ENCODE data around the gene ARF6. TPM values are rescaled to one million over a fixed set of nuclear protein-coding genes. Genes with fewer than 3 reads are reported as not detected.

Gene ARF6
- total RNA-seq, 1 experiment from 2014 or later, result 88.8 TPM

- Histone ChIP-seq H3K4me2 (ENCODE audit: low read length) (peak overlapping the region; percentile 33; the same call in 1 of the 2 replicates), H3K36me3 (ENCODE audit: control insufficient read depth in 1 of 2, insufficient read depth in 2 of 2, low read length in 2 of 2) (peaks cover 21 to 30% of the 10 kb centered on the region in 2 experiments), H3K9ac (ENCODE audit: low read length) (0 out of 2 replicates have a peak overlapping the region, but pooled peaks have one; percentile 8), H3K9me2 (ENCODE audit: insufficient read depth) (no peaks in the 10 kb centered on the region), H3K4me1 (ENCODE audit: control insufficient read depth in 1 of 2, insufficient read depth in 2 of 2, low read length in 2 of 2) (peaks cover 35 to 81% of the 10 kb centered on the region in 2 experiments), H4K20me1 (ENCODE audit: insufficient read depth) (peaks cover 18% of the 10 kb centered on the region; the same call in 1 of the 2 replicates), H3K79me2 (ENCODE audit: insufficient read depth, low read length) (peaks cover 47% of the 10 kb centered on the region), H3K27ac (ENCODE audit: low read depth, low read length) (no peak overlapping the region), H3K4me3 (replicated peaks in 1 of 2; ENCODE audit: low read depth in 1 of 2, low read length in 2 of 2) (no peak overlapping the region), H3K27me3 (ENCODE audit: insufficient read depth, low read length) (no peaks in the 10 kb centered on the region), H2AFZ (ENCODE audit: low read depth, low read length, poor library complexity, severe bottlenecking) (no peak overlapping the region), H3K9me3 (ENCODE audit: control insufficient read depth in 1 of 2, insufficient read depth in 1 of 2, low read depth in 1 of 2, low read length in 2 of 2) (no peaks in the 10 kb centered on the region)
- no peak for TF ChIP-seq POLR2A (IDR thresholded peaks at IDR 0.05; ENCODE audit: borderline replicate concordance, extremely low read depth, insufficient read depth, insufficient read length)
- TF ChIP-seq CBX3 (IDR thresholded peaks at IDR 0.05; ENCODE audit: low read depth), result no peak
- TF ChIP-seq EGR1 (IDR thresholded peaks at IDR 0.05; ENCODE audit: low read depth), result no peak
- no peak for TF ChIP-seq CTCF (IDR thresholded peaks at IDR 0.05 in 2 of 3, conservative IDR thresholded peaks at IDR 0.05 in 1 of 3; ENCODE audit: borderline replicate concordance in 1 of 3, insufficient read depth in 1 of 3, low read depth in 2 of 3, low read length in 2 of 3)
- no peak for TF ChIP-seq ZNF274 (IDR thresholded peaks at IDR 0.05; ENCODE audit: low read depth, low read length)
- TF ChIP-seq EZH2 (IDR thresholded peaks at IDR 0.05), result no peak
- no peak for TF ChIP-seq SIN3A (IDR thresholded peaks at IDR 0.05; ENCODE audit: low read depth)
- TF ChIP-seq POLR2AphosphoS5 (IDR thresholded peaks at IDR 0.05; ENCODE audit: low read depth, low read length), result no peak
- no peak for TF ChIP-seq ZFX (IDR thresholded peaks at IDR 0.05)
- no peak for TF ChIP-seq CEBPB (IDR thresholded peaks at IDR 0.05; ENCODE audit: low read depth)
- no peak for TF ChIP-seq SP1 (IDR thresholded peaks at IDR 0.05; ENCODE audit: low read depth)
- TF ChIP-seq EZH2phosphoT487 (IDR thresholded peaks at IDR 0.05; ENCODE audit: borderline replicate concordance), result no peak
- ChIA-PET POLR2A (interaction anchor here (1.0 to 1.2 kb wide), 2 partner anchors 9 to 74 kb away, joined by 3 to 4 read pairs; no protein-coding TSS in a partner anchor), CTCF (no interaction called here), RAD21 (ENCODE audit: low non-redundant PET in 1 of 2, low total read pairs in 2 of 2, uncharacterized antibody in 2 of 2, unreplicated experiment in 2 of 2) (no interaction called here)
- intact Hi-C loops (cut with micrococcal nuclease), result no loop called here
- DNase-seq (ENCODE audit: low read depth, low spot score) (no peak), ATAC-seq (no peak)
- no TSS peak for BruUV-seq (replicated peaks)
Observed at GRCh38 chr14:49898485-49898884, 5.6 kb downstream of the ARF6 start.

All from HCT116 (cell line).